Measurements from ENCODE around the gene PLXNA2. TPM values are rescaled to one million over a fixed set of nuclear protein-coding genes. Genes with fewer than 3 reads are reported as not detected.

PLXNA2 gene
- total and polyA plus RNA-seq, 2 of the 8 experiments (the other 6 are each of a cell fraction or from before 2014, with no cell fraction given) = 0.33 to 1.5 TPM

DNA sequence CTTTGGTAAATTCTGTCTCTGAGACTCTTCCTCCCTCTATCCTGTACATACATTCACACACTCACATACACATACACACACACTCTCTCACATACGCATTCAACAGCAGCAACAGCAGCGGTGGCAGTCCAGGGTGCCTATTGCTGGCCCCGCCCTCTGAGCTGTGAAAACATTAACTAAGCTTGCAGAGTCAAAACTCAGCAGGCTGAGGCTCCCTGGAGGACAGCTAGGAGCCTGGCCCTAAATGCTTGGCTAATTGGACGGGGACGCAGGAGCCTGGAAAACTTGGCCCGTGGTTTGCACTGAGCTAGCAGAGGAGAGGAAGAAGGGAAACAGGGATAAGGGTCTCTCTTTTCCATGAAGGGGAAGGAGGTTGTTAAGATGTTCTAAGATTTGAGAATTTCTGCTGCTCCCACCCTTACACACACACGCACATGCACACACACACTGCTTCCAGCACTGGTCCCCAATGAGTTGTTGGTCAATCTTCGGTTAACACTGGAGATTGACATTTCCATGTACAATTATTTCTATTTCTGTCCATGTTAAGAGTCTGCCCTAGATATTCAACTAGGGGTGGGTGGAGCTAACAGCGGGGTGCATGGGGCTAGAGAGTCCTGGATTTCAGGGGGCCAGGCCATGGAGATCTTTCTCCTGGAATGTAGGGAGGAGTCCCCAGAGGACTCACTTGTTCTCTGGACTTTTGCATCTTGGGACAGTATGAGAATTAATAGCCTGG is 94.2 kb downstream of the PLXNA2 start (continued):
- TF ChIP-seq FOSL1 (IDR thresholded peaks at IDR 0.05; ENCODE audit: insufficient read depth, low read depth, low read length) (no peak), NRF1 (IDR thresholded peaks at IDR 0.05; ENCODE audit: low read depth, low read length) (no peak), ZNF274 (IDR thresholded peaks at IDR 0.05; ENCODE audit: borderline replicate concordance, extremely low read depth, low read length) (no peak)
